CD4-positive, alpha-beta T cell treated with Interleukin-15 for 4 hours (primary cell): ENCODE measurements around the gene PNCK.

ENCODE experiments used
- DNase-seq: peaks from one replicate; pipeline ENCODE4 v3.0.0-alpha.2; 2020; ENCODE audit warnings: low spot score

The PNCK gene

GRCh38 chrX:153626863-153627674 is 46.5 kb downstream of the PNCK start:
- DNase-seq: no peak

GRCh38 chrX:153626025-153626633 is 47.5 kb downstream of the PNCK start:
- DNase-seq: no peak

DNA sequence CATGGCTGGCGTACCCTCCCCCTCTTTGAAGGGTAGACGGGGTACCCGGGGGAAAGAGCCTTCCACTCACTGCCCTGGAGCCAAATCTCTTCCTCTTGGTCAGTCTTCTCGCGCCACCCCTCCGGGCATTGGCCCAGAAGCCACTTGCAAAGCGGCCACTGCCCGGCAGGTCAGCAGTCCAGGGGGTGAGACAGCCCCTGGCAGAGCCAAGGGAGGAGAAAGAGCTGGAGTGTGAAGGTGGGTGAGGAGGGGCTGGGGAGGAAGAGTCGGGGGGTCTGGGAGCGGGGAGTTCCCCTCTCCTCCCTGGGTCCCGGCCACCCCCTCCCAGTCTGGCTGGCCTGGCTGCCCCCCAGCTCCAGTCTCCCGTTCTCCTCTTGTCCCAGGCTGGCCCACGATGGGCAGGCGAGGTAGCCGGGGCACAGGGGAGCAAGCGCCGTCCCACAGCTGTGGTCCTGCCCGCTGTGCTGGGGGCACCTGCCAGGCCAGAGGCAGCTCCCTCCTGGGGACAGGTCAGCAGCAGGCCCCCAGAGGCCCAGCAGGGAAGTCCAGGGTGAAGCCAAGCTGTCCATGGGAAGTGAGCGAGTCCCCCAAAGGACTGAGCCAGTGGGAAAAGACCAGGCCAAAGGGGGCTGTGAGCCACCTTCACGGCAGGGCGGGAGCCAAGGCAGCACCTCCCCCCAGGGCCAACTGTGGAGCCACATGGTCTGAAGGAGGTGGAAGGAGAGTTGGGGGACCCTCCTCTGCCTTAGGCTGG is 48.2 kb downstream of the PNCK start:
- no peak for DNase-seq

GRCh38 chrX:153624196-153625091 is 49.2 kb downstream of the PNCK start:
- DNase-seq: no peak

- DNase-seq: no peak
Measured at GRCh38 chrX:153623310-153624029, 50.1 kb downstream of the PNCK start.

GRCh38 chrX:153622661-153623309 is 50.8 kb downstream of the PNCK start:
- DNase-seq: no peak

GRCh38 chrX:153621949-153622598 is 51.5 kb downstream of the PNCK start:
- DNase-seq: no peak

DNA sequence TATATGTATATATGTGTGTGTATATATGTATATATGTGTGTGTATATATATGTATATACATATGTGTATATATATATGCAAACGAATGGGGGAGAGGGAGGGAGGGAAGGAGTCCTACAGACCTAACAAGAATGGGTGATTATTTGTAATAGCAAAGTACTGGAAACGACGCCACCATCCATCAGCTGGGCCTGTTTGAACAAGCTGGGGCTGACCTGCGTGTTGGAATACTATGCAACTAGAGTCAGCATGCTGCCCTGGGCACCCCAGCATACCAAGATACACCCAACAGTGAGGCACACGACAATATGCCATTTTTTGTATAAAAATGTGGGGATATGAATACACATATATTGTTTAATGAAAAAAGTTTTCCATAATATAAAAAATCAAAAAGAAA is 53.0 kb downstream of the PNCK start:
- DNase-seq: no peak
